ENCODE results near the gene ABCB1. TPM values are rescaled to one million over a fixed set of nuclear protein-coding genes. Genes with fewer than 3 reads are reported as not detected.

Gene ABCB1
- total RNA-seq, 1 donor from 2014 or later: not detected

DNA sequence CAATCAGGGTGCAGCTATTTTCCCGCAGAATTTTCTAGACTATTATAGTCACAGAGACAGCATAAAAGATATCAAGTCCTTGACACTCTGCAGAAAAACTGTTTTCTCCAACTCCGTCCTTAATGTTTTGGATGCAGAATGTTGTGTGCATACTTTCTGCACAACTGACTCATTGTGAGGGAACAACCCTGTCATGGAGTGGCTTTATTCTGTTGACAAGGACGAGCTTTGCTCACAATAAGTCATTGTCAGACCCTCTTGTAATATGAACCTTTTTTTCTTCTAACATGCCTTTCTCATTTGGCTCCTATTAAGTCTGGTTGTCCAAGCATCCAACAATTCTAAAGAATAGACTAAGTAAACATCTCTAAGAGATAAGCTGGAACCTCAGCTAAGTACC lies 142.5 kb downstream of the ABCB1 start:
- Mint-ChIP-seq H3K27me3 (ENCODE audit: low read depth) (peaks cover 4% of the 10 kb centered on the region), H3K4me1 (ENCODE audit: low read depth) (no peaks in the 10 kb centered on the region), H3K36me3 (ENCODE audit: low read depth) (no peaks in the 10 kb centered on the region), H3K4me3 (ENCODE audit: unreplicated experiment) (no peak overlapping the region), H3K9me3 (ENCODE audit: low read depth) (no peaks in the 10 kb centered on the region), H3K27ac (ENCODE audit: unreplicated experiment) (no peak overlapping the region)
- TF ChIP-seq, protein P1, sequence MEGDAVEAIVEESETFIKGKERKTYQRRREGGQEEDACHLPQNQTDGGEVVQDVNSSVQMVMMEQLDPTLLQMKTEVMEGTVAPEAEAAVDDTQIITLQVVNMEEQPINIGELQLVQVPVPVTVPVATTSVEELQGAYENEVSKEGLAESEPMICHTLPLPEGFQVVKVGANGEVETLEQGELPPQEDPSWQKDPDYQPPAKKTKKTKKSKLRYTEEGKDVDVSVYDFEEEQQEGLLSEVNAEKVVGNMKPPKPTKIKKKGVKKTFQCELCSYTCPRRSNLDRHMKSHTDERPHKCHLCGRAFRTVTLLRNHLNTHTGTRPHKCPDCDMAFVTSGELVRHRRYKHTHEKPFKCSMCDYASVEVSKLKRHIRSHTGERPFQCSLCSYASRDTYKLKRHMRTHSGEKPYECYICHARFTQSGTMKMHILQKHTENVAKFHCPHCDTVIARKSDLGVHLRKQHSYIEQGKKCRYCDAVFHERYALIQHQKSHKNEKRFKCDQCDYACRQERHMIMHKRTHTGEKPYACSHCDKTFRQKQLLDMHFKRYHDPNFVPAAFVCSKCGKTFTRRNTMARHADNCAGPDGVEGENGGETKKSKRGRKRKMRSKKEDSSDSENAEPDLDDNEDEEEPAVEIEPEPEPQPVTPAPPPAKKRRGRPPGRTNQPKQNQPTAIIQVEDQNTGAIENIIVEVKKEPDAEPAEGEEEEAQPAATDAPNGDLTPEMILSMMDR (IDR thresholded peaks at IDR 0.05): no peak
- DNase-seq (ENCODE audit: low spot score): no peak

DNA sequence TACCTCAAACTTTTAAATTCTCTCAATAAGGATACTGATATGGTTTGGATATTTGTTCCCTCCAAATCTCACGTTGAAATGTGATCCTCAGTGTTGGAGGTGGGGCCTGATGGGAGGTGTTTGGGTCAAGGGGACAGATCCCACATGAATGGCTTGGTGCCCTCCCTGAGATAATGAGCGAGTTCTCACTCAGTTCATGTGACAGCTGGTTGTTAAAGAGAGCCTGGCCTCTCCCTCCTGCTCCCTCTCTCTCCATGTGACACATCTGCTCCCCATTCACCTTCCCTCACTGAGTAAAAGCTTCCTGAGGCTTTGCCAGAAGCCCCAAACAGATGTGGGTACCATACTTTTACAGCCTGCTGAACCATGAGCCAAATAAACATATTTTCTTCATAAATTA lies 144.4 kb downstream of the ABCB1 start:
- Mint-ChIP-seq H3K27me3 (ENCODE audit: low read depth) (peaks cover 7% of the 10 kb centered on the region), H3K36me3 (ENCODE audit: low read depth) (no peaks in the 10 kb centered on the region), H3K9me3 (ENCODE audit: low read depth) (no peaks in the 10 kb centered on the region), H3K27ac (ENCODE audit: unreplicated experiment) (no peak overlapping the region), H3K4me3 (ENCODE audit: unreplicated experiment) (no peak overlapping the region), H3K4me1 (ENCODE audit: low read depth) (no peaks in the 10 kb centered on the region)
- TF ChIP-seq, protein P1 (IDR thresholded peaks at IDR 0.05): no peak
- no peak for DNase-seq (ENCODE audit: low spot score)

Other genes starting within 250 kb of the ABCB1 start
- gene ABCB4, start 125.2 kb downstream of the ABCB1 start, total RNA-seq: 0.10 to 0.15 TPM in 2 of 3 replicates, not detected in the other
- 0.10 to 0.15 TPM in 2 of 3 replicates, not detected in the other for gene RUNDC3B, start 27.5 kb upstream of the ABCB1 start, total RNA-seq